Heart left ventricle (tissue), 13 donors: ENCODE results near the gene MTRF1L.

ENCODE experiments used
- CTCF ChIP-seq, 12 donors: fragments of 200-600 bp; sonication (generic) in 4 of 12; IDR thresholded peaks; one replicate each; pipeline versions ENCODE4 v1.5.0 to v1.8.0; 2018 to 2022; ENCODE audit warnings: antibody characterized with exemption in 12 of 12, mild to moderate bottlenecking in 5 of 12
- POLR2A ChIP-seq, 2 donors: fragments of 450-650 bp; IDR thresholded peaks; one replicate each; pipeline ENCODE4 v1.6.1; 2017; ENCODE audit warnings: antibody characterized with exemption in 2 of 2, mild to moderate bottlenecking in 2 of 2, moderate library complexity in 2 of 2
- donor health status: ischemic (EF 13 %, LVEDD 7.1; RV severe dilation, severe dysfunction).
- donor health status: DM: no; HTN: yes; CAD: no.
- donor health status: DM: no; HTN: no; CAD: no.
- donor health status: ischemic (EF 25% LVEDD 6.9; RV normal size, moderate dysfunction).
- donor health status: ischemic (EF 25% LVEDD 5.7; RV mildly dilated, moderate dysfunction).
- donor health status: ischemic (EF 35%, LVEDD 5.7; RV mildly dilated, moderate dysfunction).
- donor health status: nonischemic (EF 11% LVEDD 7.7; RV severe dilation, severe dysfunction).
- donor health status: DM: yes; HTN: yes; CAD: no.
- donor health status: PGD.
- donor health status: ischemic (EF 29% LVEDD 5.4; RV normal size, mild dysfunction).
- donor health status: nonischemic (EF 23%, LVEDD 6.1; RV moderate dilation, normal function).

- no peak for TF ChIP-seq CTCF (IDR thresholded peaks at IDR 0.05)
- no peak for TF ChIP-seq POLR2A (IDR thresholded peaks at IDR 0.05)
These were observed 44.7 kb downstream of the MTRF1L start for GRCh38 chr6:152957796-152958195.
